NB4 (cell line): Measurements from ENCODE around the gene RRAS2.

ENCODE experiments used
- CTCF ChIP-seq: IDR thresholded peaks from one replicate; pipeline ENCODE4 v1.5.1; 2012; ENCODE audit warnings: low read depth, low read length
- MAX ChIP-seq: IDR thresholded peaks from 2 replicates; pipeline ENCODE4 v1.6.1; 2011; ENCODE audit warnings: low read depth, low read length
- POLR2A ChIP-seq: IDR thresholded peaks from 2 replicates; pipeline ENCODE4 v1.6.1; 2011; ENCODE audit warnings: mild to moderate bottlenecking; ENCODE audit not compliant: insufficient read length; ENCODE audit errors: extremely low read depth

- TF ChIP-seq CTCF = no peak
- no peak for TF ChIP-seq POLR2A
- no peak for TF ChIP-seq MAX
These were observed 27.1 kb upstream of the RRAS2 start for GRCh38 chr11:14386081-14386480.
